Measurements from ENCODE around the gene MOB3C. TPM values are rescaled to one million over a fixed set of nuclear protein-coding genes. Genes with fewer than 3 reads are reported as not detected.

The MOB3C gene
- total RNA-seq, 4 donors from 2014 or later, result 13.0 to 17.8 (median 13.6) TPM

GRCh38 chr1:46650491-46650890 is 33.9 kb upstream of the MOB3C start:
- intact Hi-C loops (cut with DNase I; ENCODE audit: low total_unique reads), result no loop called here
- TF ChIP-seq POLR2A (IDR thresholded peaks at IDR 0.05), result no peak
- TF ChIP-seq CTCF (IDR thresholded peaks at IDR 0.05), result no peak
- 96 to 98% methylated on average over 3 of the region's 3 CpGs for WGBS, 2 donors
- no peak overlapping the region for H3K4me3 ChIP-seq (ENCODE audit: low read depth, poor library complexity, severe bottlenecking)
- no peak for DNase-seq (ENCODE audit: low spot score in 2 of 2)

GRCh38 chr1:46649764-46650163 is 33.2 kb upstream of the MOB3C start:
- TF ChIP-seq CTCF (IDR thresholded peaks at IDR 0.05) (no peak), POLR2A (IDR thresholded peaks at IDR 0.05) (no peak)
- DNase-seq (ENCODE audit: low spot score in 2 of 2), result no peak
- H3K4me3 ChIP-seq (ENCODE audit: low read depth, poor library complexity, severe bottlenecking), result no peak overlapping the region
- intact Hi-C loops (cut with DNase I; ENCODE audit: low total_unique reads), result no loop called here
- 87 to 93% methylated on average over 2 of the region's 2 CpGs for WGBS, 2 donors

- TF ChIP-seq CTCF (IDR thresholded peaks at IDR 0.05) (no peak), POLR2A (IDR thresholded peaks at IDR 0.05) (no peak)
- WGBS, 2 donors, result 99% methylated on average over 3 of the region's 3 CpGs
- intact Hi-C loops (cut with DNase I; ENCODE audit: low total_unique reads), result no loop called here
- no peak for DNase-seq (ENCODE audit: low spot score in 2 of 2)
- H3K4me3 ChIP-seq (ENCODE audit: low read depth, poor library complexity, severe bottlenecking), result no peak overlapping the region
Measured at GRCh38 chr1:46647611-46648010, 31.0 kb upstream of the MOB3C start.

GRCh38 chr1:46646844-46647243 is 30.2 kb upstream of the MOB3C start:
- DNase-seq (ENCODE audit: low spot score in 2 of 2), result no peak
- no peak for TF ChIP-seq POLR2A (IDR thresholded peaks at IDR 0.05)
- TF ChIP-seq CTCF (IDR thresholded peaks at IDR 0.05), result no peak
- intact Hi-C loops (cut with DNase I; ENCODE audit: low total_unique reads), result no loop called here
- WGBS, 2 donors, result 94 to 96% methylated on average over 2 of the region's 2 CpGs
- no peak overlapping the region for H3K4me3 ChIP-seq (ENCODE audit: low read depth, poor library complexity, severe bottlenecking)

GRCh38 chr1:46646331-46646730 is 29.7 kb upstream of the MOB3C start:
- no peak for DNase-seq (ENCODE audit: low spot score in 2 of 2)
- no peak for TF ChIP-seq POLR2A (IDR thresholded peaks at IDR 0.05)
- TF ChIP-seq CTCF (IDR thresholded peaks at IDR 0.05), result no peak
- 91 to 96% methylated on average over 1 of the region's 1 CpG for WGBS, 2 donors
- H3K4me3 ChIP-seq (ENCODE audit: low read depth, poor library complexity, severe bottlenecking), result no peak overlapping the region
- intact Hi-C loops (cut with DNase I; ENCODE audit: low total_unique reads), result no loop called here

GRCh38 chr1:46645815-46646214 is 29.2 kb upstream of the MOB3C start:
- intact Hi-C loops (cut with DNase I; ENCODE audit: low total_unique reads), result no loop called here
- TF ChIP-seq CTCF (IDR thresholded peaks at IDR 0.05), result no peak
- DNase-seq (ENCODE audit: low spot score in 2 of 2), result no peak
- 83 to 87% methylated on average over 4 of the region's 4 CpGs for WGBS, 2 donors
- no peak overlapping the region for H3K4me3 ChIP-seq (ENCODE audit: low read depth, poor library complexity, severe bottlenecking)

Measured in lower leg skin (tissue), 4 donors.